GM12872 (cell line): ENCODE data around the gene ACVRL1.
A peak's percentile ranks its signal among the peaks of the same experiment; 100 is the strongest.

ENCODE experiments used
- TF ChIP-seq, protein P1 (sequence below): IDR thresholded peaks from 3 replicates; pipeline ENCODE4 v1.5.1; 2011; ENCODE audit warnings: low read depth, mild to moderate bottlenecking, low read length, moderate library complexity; ENCODE audit not compliant: insufficient read depth

ACVRL1 gene

DNA sequence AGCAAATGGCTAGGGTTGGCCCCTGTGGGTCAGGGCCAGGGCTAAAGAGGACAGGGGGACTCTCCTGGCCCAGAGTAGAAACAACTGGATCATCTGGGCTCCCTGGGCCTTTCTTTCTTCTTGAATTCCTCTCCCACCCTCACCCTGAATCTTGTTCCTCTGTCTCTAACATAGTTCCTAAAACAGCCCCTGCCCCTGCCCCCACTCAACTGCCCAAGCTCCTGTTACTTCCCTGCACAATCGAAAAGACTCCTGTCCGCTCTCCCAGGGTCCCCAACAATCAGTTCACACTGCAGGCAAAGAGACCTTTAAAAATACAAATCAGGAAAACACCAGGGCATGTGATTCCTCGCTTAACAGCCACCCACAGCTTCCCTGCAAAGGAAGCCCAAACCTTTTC, 37.4 kb upstream of the ACVRL1 start:
- TF ChIP-seq, protein P1, sequence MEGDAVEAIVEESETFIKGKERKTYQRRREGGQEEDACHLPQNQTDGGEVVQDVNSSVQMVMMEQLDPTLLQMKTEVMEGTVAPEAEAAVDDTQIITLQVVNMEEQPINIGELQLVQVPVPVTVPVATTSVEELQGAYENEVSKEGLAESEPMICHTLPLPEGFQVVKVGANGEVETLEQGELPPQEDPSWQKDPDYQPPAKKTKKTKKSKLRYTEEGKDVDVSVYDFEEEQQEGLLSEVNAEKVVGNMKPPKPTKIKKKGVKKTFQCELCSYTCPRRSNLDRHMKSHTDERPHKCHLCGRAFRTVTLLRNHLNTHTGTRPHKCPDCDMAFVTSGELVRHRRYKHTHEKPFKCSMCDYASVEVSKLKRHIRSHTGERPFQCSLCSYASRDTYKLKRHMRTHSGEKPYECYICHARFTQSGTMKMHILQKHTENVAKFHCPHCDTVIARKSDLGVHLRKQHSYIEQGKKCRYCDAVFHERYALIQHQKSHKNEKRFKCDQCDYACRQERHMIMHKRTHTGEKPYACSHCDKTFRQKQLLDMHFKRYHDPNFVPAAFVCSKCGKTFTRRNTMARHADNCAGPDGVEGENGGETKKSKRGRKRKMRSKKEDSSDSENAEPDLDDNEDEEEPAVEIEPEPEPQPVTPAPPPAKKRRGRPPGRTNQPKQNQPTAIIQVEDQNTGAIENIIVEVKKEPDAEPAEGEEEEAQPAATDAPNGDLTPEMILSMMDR, result no peak

DNA sequence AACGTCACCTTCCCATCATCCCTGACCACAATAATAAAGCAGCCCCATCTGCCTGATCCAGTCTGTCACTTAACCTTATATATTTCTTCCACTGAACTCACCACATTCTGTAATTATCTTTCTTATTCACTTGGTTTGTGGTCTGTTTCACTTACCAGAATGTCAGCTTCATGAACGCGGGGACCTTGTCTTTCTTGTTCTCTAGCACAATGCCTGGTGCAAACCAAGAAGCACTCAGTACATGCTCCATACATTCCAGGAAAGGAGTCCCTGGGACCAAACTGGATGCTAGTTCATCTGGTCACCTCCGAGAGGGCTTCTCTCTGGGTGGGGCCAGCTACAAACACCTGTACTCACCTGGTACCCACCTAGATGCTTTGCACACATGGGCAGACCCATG, 36.8 kb upstream of the ACVRL1 start:
- TF ChIP-seq, protein P1, result no peak

DNA sequence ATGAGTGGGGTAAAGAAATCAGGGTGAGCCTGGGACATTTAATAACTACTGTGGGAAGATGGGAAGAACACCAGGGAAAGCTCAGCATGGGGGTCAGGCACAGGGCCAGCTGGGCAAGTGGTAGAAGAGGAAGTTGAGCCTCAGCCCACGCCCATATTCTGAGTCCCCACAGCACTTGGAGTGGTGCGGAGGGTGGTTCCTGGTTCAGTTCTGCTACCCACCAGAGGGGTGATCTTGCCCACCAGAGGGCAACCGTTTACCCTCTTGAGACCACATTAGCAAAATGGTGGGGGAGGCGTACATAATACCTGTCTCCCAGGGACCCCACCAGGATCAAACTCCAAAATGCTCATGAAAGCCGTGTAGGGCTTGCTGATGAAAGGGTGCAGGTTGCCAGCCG, 36.2 kb upstream of the ACVRL1 start:
- TF ChIP-seq, protein P1, result peak; percentile 13; the same call in 1 of the 3 replicates

DNA sequence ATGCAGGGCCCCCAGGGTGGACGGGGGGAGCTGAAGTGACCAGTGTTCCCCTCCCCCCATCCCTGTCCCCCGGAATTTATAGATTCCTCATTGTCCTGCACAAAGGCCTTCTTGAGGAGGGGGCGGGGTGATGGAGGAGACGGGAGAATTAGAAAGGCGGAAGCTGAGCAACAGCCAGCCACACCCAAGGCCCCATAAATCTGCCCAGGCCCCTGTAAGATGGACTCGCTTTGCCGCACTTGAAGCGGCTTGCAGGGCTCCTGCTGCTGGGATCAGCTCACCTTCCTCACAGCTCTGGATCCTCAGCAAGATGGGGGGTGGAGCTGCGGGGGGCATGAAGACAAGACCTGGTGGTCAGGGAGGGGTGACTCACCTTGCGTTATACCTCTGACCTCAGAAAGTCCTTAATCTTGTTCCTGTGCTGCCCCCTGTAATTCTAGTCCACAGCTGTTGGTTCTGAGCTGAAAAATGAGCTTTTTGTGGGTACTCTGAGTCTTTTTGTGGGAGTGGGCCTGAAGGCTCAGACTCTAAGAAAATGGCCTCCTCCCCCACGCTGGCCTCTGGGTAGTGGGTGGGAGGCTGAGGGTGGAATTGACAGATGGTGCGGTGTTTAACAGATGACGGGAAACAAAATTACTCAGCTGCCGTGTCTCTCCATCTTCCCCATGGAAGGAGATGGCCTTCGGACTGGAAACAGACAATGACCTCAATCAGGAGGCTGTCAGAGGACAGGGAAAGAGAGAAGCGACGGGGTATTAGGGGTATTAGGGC, 35.2 kb upstream of the ACVRL1 start:
- TF ChIP-seq, protein P1, result no peak

DNA sequence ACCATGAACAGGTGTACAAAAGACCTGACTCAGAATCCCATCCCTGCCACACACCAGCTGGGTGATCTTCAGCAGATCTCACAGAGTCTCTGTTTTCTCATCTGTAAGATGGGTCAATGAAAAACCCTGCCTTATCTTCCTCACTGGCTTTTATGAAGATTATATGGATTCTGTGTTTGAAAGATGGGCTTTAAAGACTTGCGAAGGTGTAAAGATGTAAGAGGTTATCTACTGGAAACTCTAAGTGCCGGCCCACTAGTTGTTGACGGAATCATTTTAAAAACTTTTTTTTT, 34.7 kb upstream of the ACVRL1 start:
- TF ChIP-seq, protein P1, result no peak

DNA sequence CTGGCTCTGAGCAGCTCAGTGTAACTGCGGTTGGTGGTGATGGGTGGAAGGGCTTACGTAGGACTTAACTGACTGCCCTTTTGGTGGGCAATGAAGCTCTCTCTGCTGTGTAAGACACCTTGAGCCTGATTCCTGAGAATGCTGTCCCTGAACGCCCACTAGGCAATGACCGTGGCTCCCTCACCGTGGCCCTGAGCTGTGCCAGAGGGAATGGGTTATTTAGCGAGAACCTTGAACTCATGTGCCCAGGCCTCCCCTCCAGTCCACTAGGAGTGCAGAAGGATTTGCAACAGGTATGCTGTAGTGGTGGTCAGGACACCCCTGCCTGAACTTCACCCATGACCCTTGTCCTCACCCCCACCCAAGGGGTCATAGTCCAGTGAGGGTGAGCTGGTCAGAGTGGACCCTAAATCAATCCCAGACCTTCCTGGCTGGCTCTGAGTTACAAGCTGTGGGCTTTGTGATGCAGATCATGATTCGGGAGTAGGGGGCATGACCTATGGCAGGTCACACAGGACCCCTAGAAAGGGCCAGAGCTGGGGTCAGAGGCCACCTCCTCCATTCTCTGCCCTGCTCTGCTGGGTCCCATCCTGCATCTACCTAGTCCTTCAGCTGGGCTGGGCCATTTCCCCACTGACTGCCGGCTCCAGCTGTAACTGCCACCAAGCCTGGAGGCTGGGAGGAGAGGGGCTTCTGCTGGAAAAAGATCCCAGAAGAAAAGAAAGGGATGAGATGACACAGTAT, 33.9 kb upstream of the ACVRL1 start:
- TF ChIP-seq, protein P1, result no peak

DNA sequence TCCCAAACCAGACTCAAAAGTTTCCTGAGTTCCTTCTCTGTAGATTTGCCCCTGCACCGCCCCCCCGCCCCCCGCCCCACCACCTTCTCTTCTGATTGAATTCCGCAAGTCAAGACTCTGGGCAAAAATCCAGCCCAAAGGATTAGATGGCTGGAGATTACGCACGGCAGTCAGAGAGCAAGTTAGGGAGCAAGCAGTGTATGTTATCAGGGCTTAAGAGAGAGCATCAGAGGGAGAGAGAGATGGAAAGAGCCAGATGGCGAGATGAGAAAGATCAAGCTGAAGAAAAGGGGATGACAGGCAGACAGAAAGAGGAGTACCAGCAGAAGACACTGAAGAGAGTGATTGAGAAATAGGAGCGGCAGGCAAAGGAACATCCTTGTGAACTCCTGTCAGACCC, 33.3 kb upstream of the ACVRL1 start:
- TF ChIP-seq, protein P1, result no peak
